ENCODE results near the gene MEIOB. TPM values are rescaled to one million over a fixed set of nuclear protein-coding genes. Genes with fewer than 3 reads are reported as not detected.

MEIOB gene
- polyA plus RNA-seq, 3 donors: not detected

DNA sequence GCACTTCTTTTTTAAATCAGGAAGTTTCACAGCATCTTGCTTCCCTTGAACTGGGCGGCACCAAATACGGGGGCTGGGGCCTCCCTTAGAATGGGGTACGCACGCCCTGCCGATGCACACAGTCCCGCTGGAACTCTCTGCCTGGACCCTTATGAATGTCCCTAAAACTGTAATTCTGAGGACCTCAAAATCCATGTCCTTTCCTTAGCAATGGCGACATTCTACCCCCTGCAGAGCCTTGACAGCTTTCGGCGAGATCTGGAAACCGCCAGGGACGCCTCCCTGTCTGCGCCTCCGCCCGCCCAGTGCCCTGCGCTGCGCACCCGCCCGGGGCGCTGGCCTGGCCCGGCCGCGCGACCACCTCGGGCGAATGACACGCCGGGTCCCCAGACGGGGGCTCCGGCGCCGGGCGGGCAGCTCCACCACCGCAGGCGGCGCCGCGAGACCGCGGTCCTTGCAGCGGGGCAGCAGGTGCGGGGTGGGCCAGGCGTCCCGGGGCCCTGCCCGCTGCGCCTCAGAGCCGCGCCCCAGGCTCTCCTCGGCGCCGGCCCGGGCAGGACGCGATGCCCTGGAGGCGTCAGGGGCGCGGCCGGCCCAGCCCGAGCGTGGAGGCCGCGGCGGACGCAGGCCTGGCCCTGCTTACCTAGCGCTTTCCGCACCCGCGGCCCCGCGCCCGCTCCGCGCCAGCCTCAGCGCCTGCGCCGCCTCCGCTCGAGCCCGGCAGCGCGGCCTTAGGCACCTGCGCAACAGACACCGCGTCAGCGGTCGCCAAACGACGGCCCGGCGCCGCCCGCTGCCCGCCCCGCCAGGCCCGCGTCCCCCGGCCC, 45.9 kb downstream of the MEIOB start:
- H3K27me3 ChIP-seq (ENCODE audit: control insufficient read depth in 2 of 2, insufficient read depth in 2 of 2, low read length in 2 of 2): no peaks in the 10 kb centered on the region
- peaks cover 52% of the 10 kb centered on the region for H3K79me2 ChIP-seq (ENCODE audit: insufficient read depth, low read length)

DNA sequence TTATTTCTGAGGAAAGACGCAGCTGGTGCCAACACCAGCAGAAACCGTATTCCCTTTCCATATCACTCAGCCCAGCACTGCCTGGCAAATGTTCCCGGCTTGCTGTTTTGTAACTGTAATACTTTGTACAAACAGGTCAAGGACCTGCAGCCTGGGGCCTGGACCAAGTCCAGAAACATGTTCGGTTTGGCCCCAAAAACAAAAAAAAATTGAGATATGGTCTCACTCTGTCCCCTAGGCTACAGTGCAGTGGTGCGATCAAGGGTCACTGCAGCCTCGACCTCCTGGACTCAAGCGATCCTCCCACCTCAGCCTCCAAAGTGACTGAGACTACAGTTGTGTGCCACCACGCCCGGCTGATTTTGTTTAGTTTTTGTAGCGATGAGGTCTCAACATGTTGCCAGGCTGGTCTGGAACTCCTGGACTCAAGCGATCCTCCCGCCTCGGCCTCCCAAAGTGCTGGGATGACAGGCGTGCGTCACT, 46.5 kb downstream of the MEIOB start:
- H3K4me2 ChIP-seq (replicated peaks; ENCODE audit: extremely low read depth, low read length, poor library complexity, severe bottlenecking): peak overlapping the region; percentile 94
- H3K36me3 ChIP-seq (replicated peaks in 1 of 2; ENCODE audit: control insufficient read depth in 1 of 2, insufficient read depth in 2 of 2, low read length in 2 of 2): peaks cover 23 to 32% of the 10 kb centered on the region in 2 donors
- intact Hi-C loops (cut with micrococcal nuclease): loop anchor here in 1 of 2 donors (5.0 kb wide), 1 partner anchor 43 kb away; the partner anchor contains the start of genes NUBP2 and SPSB3
- H3K9me3 Mint-ChIP-seq: peaks cover 0 to 2% (median 0%) of the 10 kb centered on the region in 7 donors
- no peaks in the 10 kb centered on the region for H3K27me3 ChIP-seq (ENCODE audit: control insufficient read depth in 2 of 2, insufficient read depth in 2 of 2, low read length in 2 of 2)
- peaks cover 22 to 39% of the 10 kb centered on the region in 2 donors for H3K4me1 ChIP-seq (ENCODE audit: control insufficient read depth in 1 of 2, insufficient read depth in 2 of 2, low read length in 2 of 2)
- H3K4me3 ChIP-seq (replicated peaks in 1 of 3; ENCODE audit: low read depth in 2 of 3, low read length in 3 of 3): peak overlapping the region; percentile 42 to 91 (median 62)
- peaks cover 0 to 3% (median 0%) of the 10 kb centered on the region in 3 donors for H3K27me3 Mint-ChIP-seq (ENCODE audit: low read depth in 3 of 3)
- TF ChIP-seq, protein P1, sequence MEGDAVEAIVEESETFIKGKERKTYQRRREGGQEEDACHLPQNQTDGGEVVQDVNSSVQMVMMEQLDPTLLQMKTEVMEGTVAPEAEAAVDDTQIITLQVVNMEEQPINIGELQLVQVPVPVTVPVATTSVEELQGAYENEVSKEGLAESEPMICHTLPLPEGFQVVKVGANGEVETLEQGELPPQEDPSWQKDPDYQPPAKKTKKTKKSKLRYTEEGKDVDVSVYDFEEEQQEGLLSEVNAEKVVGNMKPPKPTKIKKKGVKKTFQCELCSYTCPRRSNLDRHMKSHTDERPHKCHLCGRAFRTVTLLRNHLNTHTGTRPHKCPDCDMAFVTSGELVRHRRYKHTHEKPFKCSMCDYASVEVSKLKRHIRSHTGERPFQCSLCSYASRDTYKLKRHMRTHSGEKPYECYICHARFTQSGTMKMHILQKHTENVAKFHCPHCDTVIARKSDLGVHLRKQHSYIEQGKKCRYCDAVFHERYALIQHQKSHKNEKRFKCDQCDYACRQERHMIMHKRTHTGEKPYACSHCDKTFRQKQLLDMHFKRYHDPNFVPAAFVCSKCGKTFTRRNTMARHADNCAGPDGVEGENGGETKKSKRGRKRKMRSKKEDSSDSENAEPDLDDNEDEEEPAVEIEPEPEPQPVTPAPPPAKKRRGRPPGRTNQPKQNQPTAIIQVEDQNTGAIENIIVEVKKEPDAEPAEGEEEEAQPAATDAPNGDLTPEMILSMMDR (IDR thresholded peaks at IDR 0.05): no peak
- H3K27ac Mint-ChIP-seq: peak overlapping the region; percentile 68 to 87 (median 79)
- H2AFZ ChIP-seq (ENCODE audit: insufficient read depth, low read depth, low read length, poor library complexity, severe bottlenecking): peak overlapping the region; percentile 69
- H3K9ac ChIP-seq (ENCODE audit: insufficient read depth, low read length, poor library complexity, severe bottlenecking): peak overlapping the region; percentile 66
- WGBS (ENCODE audit: insufficient coverage): 57% methylated on average over 14 of the region's 15 CpGs
- H3K27ac ChIP-seq (ENCODE audit: low read depth in 1 of 2, low read length in 2 of 2): peak overlapping the region; percentile 49 to 74
- H3K4me3 Mint-ChIP-seq: peak overlapping the region; percentile 76 to 87
- H3K4me1 Mint-ChIP-seq: peaks cover 31% of the 10 kb centered on the region
- H4K20me1 ChIP-seq (ENCODE audit: insufficient read depth, low read length): peaks cover 56% of the 10 kb centered on the region
- peaks cover 52% of the 10 kb centered on the region for H3K79me2 ChIP-seq (ENCODE audit: insufficient read depth, low read length)
- no peaks in the 10 kb centered on the region for H3K9me3 ChIP-seq (replicated peaks in 1 of 2; ENCODE audit: control insufficient read depth in 1 of 2, insufficient read depth in 1 of 2, low read length in 2 of 2)
- DNase-seq: no peak
- peaks cover 8 to 36% of the 10 kb centered on the region in 2 donors for H3K36me3 Mint-ChIP-seq

More for the DNA sequence above, 45.9 kb downstream of the MEIOB start:
- H3K36me3 Mint-ChIP-seq: peaks cover 7 to 34% of the 10 kb centered on the region in 2 donors
- WGBS (ENCODE audit: insufficient coverage): under 1% methylated on average over 96 of the region's 96 CpGs
- H3K9me3 Mint-ChIP-seq: peaks cover 0 to 2% (median 0%) of the 10 kb centered on the region in 7 donors
- peak overlapping the region; percentile 94 for H3K4me2 ChIP-seq (replicated peaks; ENCODE audit: extremely low read depth, low read length, poor library complexity, severe bottlenecking)
- peak overlapping the region; percentile 49 to 74 for H3K27ac ChIP-seq (ENCODE audit: low read depth in 1 of 2, low read length in 2 of 2)
- peaks cover 31% of the 10 kb centered on the region for H3K4me1 Mint-ChIP-seq
- H4K20me1 ChIP-seq (ENCODE audit: insufficient read depth, low read length): peaks cover 49% of the 10 kb centered on the region
- H3K9ac ChIP-seq (ENCODE audit: insufficient read depth, low read length, poor library complexity, severe bottlenecking): peak overlapping the region; percentile 66
- peak overlapping the region; percentile 76 to 87 for H3K4me3 Mint-ChIP-seq
- peaks cover 22 to 39% of the 10 kb centered on the region in 2 donors for H3K4me1 ChIP-seq (ENCODE audit: control insufficient read depth in 1 of 2, insufficient read depth in 2 of 2, low read length in 2 of 2)
- peaks cover 17 to 26% of the 10 kb centered on the region in 2 donors for H3K36me3 ChIP-seq (replicated peaks in 1 of 2; ENCODE audit: control insufficient read depth in 1 of 2, insufficient read depth in 2 of 2, low read length in 2 of 2)
- H3K9me3 ChIP-seq (replicated peaks in 1 of 2; ENCODE audit: control insufficient read depth in 1 of 2, insufficient read depth in 1 of 2, low read length in 2 of 2): no peaks in the 10 kb centered on the region
- H3K27ac Mint-ChIP-seq: peak overlapping the region; percentile 68 to 87 (median 79)
- H2AFZ ChIP-seq (ENCODE audit: insufficient read depth, low read depth, low read length, poor library complexity, severe bottlenecking): peak overlapping the region; percentile 69
- DNase-seq: peak; percentile 9 to 67 (median 47)
- peak overlapping the region; percentile 42 to 91 (median 62) for H3K4me3 ChIP-seq (replicated peaks in 1 of 3; ENCODE audit: low read depth in 2 of 3, low read length in 3 of 3)
- TF ChIP-seq, protein P1 (IDR thresholded peaks at IDR 0.05): no peak
- intact Hi-C loops (cut with micrococcal nuclease): loop anchor here (2.0 to 5.0 kb wide), 2 partner anchors 43 to 44 kb away; partner anchors contain the start of genes NUBP2 (in 2 of the 2) and SPSB3 (in 2 of the 2)
- H3K27me3 Mint-ChIP-seq (ENCODE audit: low read depth in 3 of 3): peaks cover 0 to 3% (median 0%) of the 10 kb centered on the region in 3 donors

Measured in CD14-positive monocyte (primary cell).